ENCODE data around the gene TCIRG1. TPM values are rescaled to one million over a fixed set of nuclear protein-coding genes. Genes with fewer than 3 reads are reported as not detected.

Gene TCIRG1
- total RNA-seq, 2 experiments from 2014 or later, result 199 to 201 TPM

GRCh38 chr11:68083517-68083916 is 44.7 kb downstream of the TCIRG1 start:
- Histone ChIP-seq H3K4me3 (ENCODE audit: low read depth, low read length, poor library complexity, severe bottlenecking) (no peak overlapping the region), H3K9me3 (ENCODE audit: low read length) (no peaks in the 10 kb centered on the region), H2AFZ (ENCODE audit: low read length) (no peak overlapping the region), H3K36me3 (ENCODE audit: insufficient read depth, low read length) (peaks cover 21% of the 10 kb centered on the region), H3K9me2 (ENCODE audit: insufficient read depth, low read length) (no peaks in the 10 kb centered on the region), H4K20me1 (ENCODE audit: insufficient read depth, low read length) (no peaks in the 10 kb centered on the region), H3K27ac (ENCODE audit: low read depth, low read length, poor library complexity, severe bottlenecking) (no peak overlapping the region), H3K79me2 (ENCODE audit: insufficient read depth, low read depth, low read length) (no peaks in the 10 kb centered on the region), H3K4me2 (ENCODE audit: low read length) (no peak overlapping the region), H3K4me1 (ENCODE audit: insufficient read depth, low read length, poor library complexity, severe bottlenecking) (no peaks in the 10 kb centered on the region)
- DNase-seq (ENCODE audit: low spot score), result no peak
- ChIA-PET CTCF (ENCODE audit: unreplicated experiment) (no interaction called here), POLR2A (interaction anchor here (0.7 kb wide), 1 partner anchor 11 kb away, joined by 3 read pairs; no protein-coding TSS in a partner anchor)
- no TSS peak for BruUV-seq (replicated peaks)
- TF ChIP-seq EZH2phosphoT487 (IDR thresholded peaks at IDR 0.05; ENCODE audit: borderline replicate concordance, low read depth, low read length) (no peak), CTCF (conservative IDR thresholded peaks at IDR 0.05; ENCODE audit: low read length) (no peak)
- intact Hi-C loops (cut with micrococcal nuclease; ENCODE audit: unreplicated experiment), result no loop called here

- intact Hi-C loops (cut with micrococcal nuclease; ENCODE audit: unreplicated experiment), result no loop called here
- TF ChIP-seq EZH2phosphoT487 (IDR thresholded peaks at IDR 0.05; ENCODE audit: borderline replicate concordance, low read depth, low read length) (no peak), CTCF (conservative IDR thresholded peaks at IDR 0.05; ENCODE audit: low read length) (no peak)
- H2AFZ ChIP-seq (ENCODE audit: low read length), result no peak overlapping the region
- no TSS peak for BruUV-seq (replicated peaks)
- no peak overlapping the region for H3K4me3 ChIP-seq (ENCODE audit: low read depth, low read length, poor library complexity, severe bottlenecking)
- H3K79me2 ChIP-seq (ENCODE audit: insufficient read depth, low read depth, low read length), result peaks cover 14% of the 10 kb centered on the region; the same call in 1 of the 2 replicates
- DNase-seq (ENCODE audit: low spot score), result no peak
- CTCF ChIA-PET (ENCODE audit: unreplicated experiment), result no interaction called here
- H3K9me3 ChIP-seq (ENCODE audit: low read length), result no peaks in the 10 kb centered on the region
- no peaks in the 10 kb centered on the region for H3K9me2 ChIP-seq (ENCODE audit: insufficient read depth, low read length)
- H3K27ac ChIP-seq (ENCODE audit: low read depth, low read length, poor library complexity, severe bottlenecking), result no peak overlapping the region
- peaks cover 20% of the 10 kb centered on the region; the same call in 1 of the 2 replicates for H3K36me3 ChIP-seq (ENCODE audit: insufficient read depth, low read length)
- no peak overlapping the region for H3K4me2 ChIP-seq (ENCODE audit: low read length)
- POLR2A ChIA-PET, result interaction anchor here (0.7 kb wide), 1 partner anchor 651 kb away, joined by 3 read pairs; no protein-coding TSS in a partner anchor
- no peaks in the 10 kb centered on the region for H4K20me1 ChIP-seq (ENCODE audit: insufficient read depth, low read length)
- H3K4me1 ChIP-seq (ENCODE audit: insufficient read depth, low read length, poor library complexity, severe bottlenecking), result peaks cover 18% of the 10 kb centered on the region
Observed at GRCh38 chr11:68089679-68090078, 50.9 kb downstream of the TCIRG1 start.

DNA sequence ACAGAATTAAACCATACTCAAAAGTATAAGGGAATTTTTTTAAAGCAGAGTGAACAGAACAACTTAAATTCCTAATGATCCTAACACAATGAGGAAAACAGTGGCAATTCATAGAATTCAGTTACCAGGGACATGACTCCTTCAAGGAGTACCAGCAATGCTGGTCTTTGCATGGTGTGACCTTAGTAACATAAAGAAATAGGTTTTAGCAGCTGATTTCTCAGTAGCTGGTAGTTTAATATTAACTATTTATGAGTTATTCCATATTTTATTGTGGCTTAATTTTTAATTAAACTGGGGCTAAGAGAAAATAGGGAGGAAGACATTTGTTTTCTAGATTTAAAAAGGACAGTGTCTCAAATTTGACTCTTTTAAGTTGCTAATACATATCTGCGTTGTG is 51.5 kb downstream of the TCIRG1 start:
- Histone ChIP-seq H3K27ac (ENCODE audit: low read depth, low read length, poor library complexity, severe bottlenecking) (peak overlapping the region; percentile 43), H3K4me3 (ENCODE audit: low read depth, low read length, poor library complexity, severe bottlenecking) (peak overlapping the region; percentile 19), H3K79me2 (ENCODE audit: insufficient read depth, low read depth, low read length) (peaks cover 14% of the 10 kb centered on the region; the same call in 1 of the 2 replicates), H3K36me3 (ENCODE audit: insufficient read depth, low read length) (peaks cover 24% of the 10 kb centered on the region; the same call in 1 of the 2 replicates), H3K4me1 (ENCODE audit: insufficient read depth, low read length, poor library complexity, severe bottlenecking) (peaks cover 18% of the 10 kb centered on the region), H4K20me1 (ENCODE audit: insufficient read depth, low read length) (no peaks in the 10 kb centered on the region), H3K9me3 (ENCODE audit: low read length) (no peaks in the 10 kb centered on the region), H3K4me2 (ENCODE audit: low read length) (peak overlapping the region; percentile 52), H2AFZ (ENCODE audit: low read length) (peak overlapping the region; percentile 12; the same call in 1 of the 2 replicates), H3K9me2 (ENCODE audit: insufficient read depth, low read length) (no peaks in the 10 kb centered on the region)
- TF ChIP-seq EZH2phosphoT487 (IDR thresholded peaks at IDR 0.05; ENCODE audit: borderline replicate concordance, low read depth, low read length) (no peak), CTCF (conservative IDR thresholded peaks at IDR 0.05; ENCODE audit: low read length) (no peak)
- no TSS peak for BruUV-seq (replicated peaks)
- intact Hi-C loops (cut with micrococcal nuclease; ENCODE audit: unreplicated experiment), result no loop called here
- POLR2A ChIA-PET, result interaction anchor here (0.7 kb wide), 1 partner anchor 652 kb away, joined by 3 read pairs; no protein-coding TSS in a partner anchor
- CTCF ChIA-PET (ENCODE audit: unreplicated experiment), result no interaction called here
- no peak for DNase-seq (ENCODE audit: low spot score)

All from OCI-LY7 (cell line).